HEK293 (cell line): Measurements from ENCODE around the gene FBXL15.
A peak's percentile ranks its signal among the peaks of the same experiment; 100 is the strongest.

Experiments
- GLIS1 ChIP-seq: fragments of 450-650 bp; formaldehyde crosslinking; IDR thresholded peaks from 2 replicates; pipeline ENCODE4 v1.5.1; 2016; ENCODE audit warnings: missing biosample characterization, missing genetic modification characterization
- PRDM4 ChIP-seq: fragments of 450-650 bp; formaldehyde crosslinking; IDR thresholded peaks from 2 replicates; pipeline ENCODE4 v1.5.1; 2017; ENCODE audit warnings: missing biosample characterization, missing genetic modification characterization
- SCRT2 ChIP-seq: fragments of 450-650 bp; formaldehyde crosslinking; IDR thresholded peaks from 2 replicates; pipeline ENCODE4 v1.5.1; 2016; ENCODE audit warnings: missing biosample characterization, missing genetic modification characterization
- ZBTB17 ChIP-seq: fragments of 450-650 bp; formaldehyde crosslinking; IDR thresholded peaks from 2 replicates; pipeline ENCODE4 v1.5.1; 2016; ENCODE audit warnings: missing biosample characterization, missing genetic modification characterization
- ZBTB21 ChIP-seq: fragments of 450-650 bp; formaldehyde crosslinking; IDR thresholded peaks from 2 replicates; pipeline ENCODE4 v1.5.1; 2017; ENCODE audit warnings: missing biosample characterization, missing genetic modification characterization
- ZBTB48 ChIP-seq: fragments of 450-650 bp; formaldehyde crosslinking; IDR thresholded peaks from 2 replicates; pipeline ENCODE4 v1.5.1; 2016; ENCODE audit warnings: missing biosample characterization, missing genetic modification characterization
- ZFP41 ChIP-seq: fragments of 450-650 bp; formaldehyde crosslinking; IDR thresholded peaks from 2 replicates; pipeline ENCODE4 v1.5.1; 2016; ENCODE audit warnings: missing biosample characterization, missing genetic modification characterization, borderline replicate concordance
- ZNF211 ChIP-seq: fragments of 450-650 bp; formaldehyde crosslinking; IDR thresholded peaks from 2 replicates; pipeline ENCODE4 v1.5.1; 2016; ENCODE audit warnings: low read depth, missing biosample characterization, missing genetic modification characterization
- ZNF274 ChIP-seq, 2 experiments: fragments of 200-500 bp in 1 of 2; fragments of 450-650 bp in 1 of 2; sonication (Bioruptor generic) in 1 of 2; formaldehyde crosslinking in 1 of 2; IDR thresholded peaks; 2 replicates each; pipeline versions ENCODE4 v1.5.1 to v1.6.1; 2014 to 2016; ENCODE audit warnings: borderline replicate concordance in 1 of 2, inconsistent platforms in 1 of 2, low read length in 1 of 2, missing biosample characterization in 1 of 2, missing genetic modification characterization in 1 of 2
- ZNF341 ChIP-seq: fragments of 450-650 bp; formaldehyde crosslinking; IDR thresholded peaks from 2 replicates; pipeline ENCODE4; 2016; ENCODE audit warnings: low read depth, missing biosample characterization, missing genetic modification characterization
- ZNF37A ChIP-seq: fragments of 450-650 bp; IDR thresholded peaks from 2 replicates; pipeline ENCODE4 v1.5.1; 2018; ENCODE audit warnings: missing biosample characterization, missing genetic modification characterization
- ZNF426 ChIP-seq: fragments of 450-650 bp; formaldehyde crosslinking; IDR thresholded peaks from 2 replicates; pipeline ENCODE4 v1.5.1; 2017; ENCODE audit warnings: missing biosample characterization, missing genetic modification characterization, mild to moderate bottlenecking, inconsistent platforms, moderate library complexity
- ZNF501 ChIP-seq: fragments of 450-650 bp; formaldehyde crosslinking; IDR thresholded peaks from 2 replicates; pipeline ENCODE4 v1.5.1; 2016; ENCODE audit warnings: missing biosample characterization, missing genetic modification characterization
- ZNF555 ChIP-seq: fragments of 450-650 bp; formaldehyde crosslinking; conservative IDR thresholded peaks from 2 replicates; pipeline ENCODE4 v1.5.1; 2017; ENCODE audit warnings: missing biosample characterization, mild to moderate bottlenecking, missing genetic modification characterization, inconsistent platforms
- ZNF561 ChIP-seq: fragments of 450-650 bp; IDR thresholded peaks from 2 replicates; pipeline ENCODE4 v1.5.1; 2018; ENCODE audit warnings: missing biosample characterization, missing genetic modification characterization, borderline replicate concordance
- ZNF596 ChIP-seq: fragments of 450-650 bp; IDR thresholded peaks from 2 replicates; pipeline ENCODE4 v1.5.0; 2018; ENCODE audit warnings: missing biosample characterization, mild to moderate bottlenecking, missing genetic modification characterization, moderate library complexity
- ZNF600 ChIP-seq: fragments of 450-650 bp; formaldehyde crosslinking; IDR thresholded peaks from 2 replicates; pipeline ENCODE4 v1.5.1; 2016; ENCODE audit warnings: missing biosample characterization, missing genetic modification characterization
- ZNF624 ChIP-seq: fragments of 450-650 bp; formaldehyde crosslinking; IDR thresholded peaks from 2 replicates; pipeline ENCODE4 v1.5.1; 2017; ENCODE audit warnings: missing biosample characterization, missing genetic modification characterization
- ZNF629 ChIP-seq: fragments of 450-650 bp; formaldehyde crosslinking; IDR thresholded peaks from 2 replicates; pipeline ENCODE4 v1.5.1; 2017; ENCODE audit warnings: missing biosample characterization, missing genetic modification characterization
- ZNF670 ChIP-seq: fragments of 450-650 bp; formaldehyde crosslinking; IDR thresholded peaks from 2 replicates; pipeline ENCODE4 v1.5.1; 2016; ENCODE audit warnings: missing biosample characterization, missing genetic modification characterization, low read depth
- ZNF677 ChIP-seq: fragments of 450-650 bp; IDR thresholded peaks from 2 replicates; pipeline ENCODE4 v1.5.0; 2018; ENCODE audit warnings: missing biosample characterization, mild to moderate bottlenecking, missing genetic modification characterization, moderate library complexity
- ZNF76 ChIP-seq: fragments of 450-650 bp; formaldehyde crosslinking; IDR thresholded peaks from 2 replicates; pipeline ENCODE4; 2016; ENCODE audit warnings: low read depth, missing biosample characterization, missing genetic modification characterization, borderline replicate concordance
- ZNF791 ChIP-seq: fragments of 450-650 bp; formaldehyde crosslinking; IDR thresholded peaks from 2 replicates; pipeline ENCODE4 v1.5.1; 2016; ENCODE audit warnings: missing biosample characterization, missing genetic modification characterization
- ZNF843 ChIP-seq: fragments of 450-650 bp; formaldehyde crosslinking; IDR thresholded peaks from 2 replicates; pipeline ENCODE4 v1.5.1; 2016; ENCODE audit warnings: missing biosample characterization, missing genetic modification characterization
- TF ChIP-seq, protein P1 (sequence below): IDR thresholded peaks from 2 replicates; pipeline ENCODE4 v1.6.1; 2011; ENCODE audit warnings: mild to moderate bottlenecking, low read depth, low read length, borderline replicate concordance
- TF ChIP-seq, protein P2 (sequence below): fragments of 450-650 bp; formaldehyde crosslinking; IDR thresholded peaks from 2 replicates; pipeline ENCODE4 v1.5.1; 2016; ENCODE audit warnings: missing biosample characterization, missing genetic modification characterization, borderline replicate concordance
- TF ChIP-seq, protein P3 (sequence below): fragments of 450-650 bp; formaldehyde crosslinking; IDR thresholded peaks from 2 replicates; pipeline ENCODE4 v1.5.1; 2017; ENCODE audit warnings: missing biosample characterization, missing genetic modification characterization
- TF ChIP-seq, protein P4 (sequence below): fragments of 450-650 bp; formaldehyde crosslinking; IDR thresholded peaks from 2 replicates; pipeline ENCODE4 v1.5.1; 2017; ENCODE audit warnings: missing biosample characterization, missing genetic modification characterization
- TF ChIP-seq, protein P5 (sequence below): fragments of 450-650 bp; formaldehyde crosslinking; IDR thresholded peaks from 2 replicates; pipeline ENCODE4 v1.5.0; 2017; ENCODE audit warnings: missing biosample characterization, missing genetic modification characterization, borderline replicate concordance

Gene FBXL15

DNA sequence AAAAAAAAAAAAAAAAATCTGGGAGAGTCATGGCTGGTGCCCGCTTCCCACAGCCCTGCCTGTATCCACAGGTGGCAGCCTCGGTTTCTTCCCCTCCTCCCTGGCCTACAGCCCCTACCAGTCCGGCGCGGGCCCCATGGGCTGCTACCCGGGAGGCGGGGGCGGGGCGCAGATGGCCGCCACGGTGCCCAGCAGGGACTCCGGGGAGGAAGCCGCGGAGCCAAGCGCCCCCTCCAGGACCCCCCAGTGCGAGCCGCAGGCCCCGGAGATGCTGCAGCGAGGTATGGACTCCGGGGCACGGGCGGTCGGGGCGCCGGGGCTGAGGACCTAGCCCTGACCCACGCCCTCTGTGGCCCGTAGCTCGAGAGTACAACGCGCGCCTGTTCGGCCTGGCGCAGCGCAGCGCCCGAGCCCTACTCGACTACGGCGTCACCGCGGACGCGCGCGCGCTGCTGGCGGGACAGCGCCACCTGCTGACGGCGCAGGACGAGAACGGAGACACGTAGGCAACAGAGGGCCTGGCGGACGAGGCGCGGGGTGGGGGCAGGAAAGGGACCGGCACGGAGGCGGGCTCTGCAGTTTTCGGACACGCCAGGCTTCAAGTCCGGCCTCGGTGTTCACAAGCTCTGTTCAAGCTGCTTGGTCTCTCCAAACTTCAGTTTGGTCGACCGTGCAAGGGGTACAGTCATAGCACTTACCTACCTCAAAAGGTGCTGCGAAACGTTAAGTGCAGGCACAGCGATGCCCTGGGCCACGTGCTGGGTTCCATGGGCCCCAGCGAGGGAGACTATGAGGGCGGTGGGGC, 21.2 kb upstream of the FBXL15 start (continued):
- TF ChIP-seq PRDM4 (peak; percentile 49; the same call in 1 of the 2 replicates), ZBTB21 (peak; percentile 59; the same call in 1 of the 2 replicates), ZBTB17 (tag by site-specific recombination) (peak; percentile 96), ZNF600 (tag by site-specific recombination) (peak; percentile 93), ZNF501 (peak; percentile 99), ZNF211 (no peak), ZNF274 (IDR thresholded peaks at IDR 0.05; ENCODE audit: low read length) (no peak), ZNF274 (tag by site-specific recombination; IDR thresholded peaks at IDR 0.05; ENCODE audit: borderline replicate concordance) (no peak), ZNF37A (tag by site-specific recombination) (no peak), ZNF670 (tag by site-specific recombination) (no peak), GLIS1 (tag by site-specific recombination) (peak; percentile 99), ZNF341 (tag by site-specific recombination) (0 out of 2 replicates have a peak, but pooled peaks have one; percentile 19), SCRT2 (tag by site-specific recombination) (peak; percentile 98), ZNF555 (tag by site-specific recombination) (no peak), ZNF76 (tag by site-specific recombination) (peak; percentile 75), ZNF791 (tag by site-specific recombination) (no peak), ZNF629 (peak; percentile 94), ZNF426 (no peak), ZNF596 (tag by site-specific recombination) (no peak), ZNF561 (tag by site-specific recombination) (peak; percentile 98; the same call in 1 of the 2 replicates), ZBTB48 (peak; percentile 91), ZNF624 (tag by site-specific recombination) (no peak), ZNF843 (tag by site-specific recombination) (peak; percentile 74), ZFP41 (tag by site-specific recombination) (no peak), ZNF677 (tag by site-specific recombination) (no peak)
- TF ChIP-seq, protein P1, sequence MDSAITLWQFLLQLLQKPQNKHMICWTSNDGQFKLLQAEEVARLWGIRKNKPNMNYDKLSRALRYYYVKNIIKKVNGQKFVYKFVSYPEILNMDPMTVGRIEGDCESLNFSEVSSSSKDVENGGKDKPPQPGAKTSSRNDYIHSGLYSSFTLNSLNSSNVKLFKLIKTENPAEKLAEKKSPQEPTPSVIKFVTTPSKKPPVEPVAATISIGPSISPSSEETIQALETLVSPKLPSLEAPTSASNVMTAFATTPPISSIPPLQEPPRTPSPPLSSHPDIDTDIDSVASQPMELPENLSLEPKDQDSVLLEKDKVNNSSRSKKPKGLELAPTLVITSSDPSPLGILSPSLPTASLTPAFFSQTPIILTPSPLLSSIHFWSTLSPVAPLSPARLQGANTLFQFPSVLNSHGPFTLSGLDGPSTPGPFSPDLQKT, result no peak
- TF ChIP-seq, protein P2, sequence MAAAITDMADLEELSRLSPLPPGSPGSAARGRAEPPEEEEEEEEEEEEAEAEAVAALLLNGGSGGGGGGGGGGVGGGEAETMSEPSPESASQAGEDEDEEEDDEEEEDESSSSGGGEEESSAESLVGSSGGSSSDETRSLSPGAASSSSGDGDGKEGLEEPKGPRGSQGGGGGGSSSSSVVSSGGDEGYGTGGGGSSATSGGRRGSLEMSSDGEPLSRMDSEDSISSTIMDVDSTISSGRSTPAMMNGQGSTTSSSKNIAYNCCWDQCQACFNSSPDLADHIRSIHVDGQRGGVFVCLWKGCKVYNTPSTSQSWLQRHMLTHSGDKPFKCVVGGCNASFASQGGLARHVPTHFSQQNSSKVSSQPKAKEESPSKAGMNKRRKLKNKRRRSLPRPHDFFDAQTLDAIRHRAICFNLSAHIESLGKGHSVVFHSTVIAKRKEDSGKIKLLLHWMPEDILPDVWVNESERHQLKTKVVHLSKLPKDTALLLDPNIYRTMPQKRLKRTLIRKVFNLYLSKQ (tag by site-specific recombination), result no peak
- TF ChIP-seq, protein P3, sequence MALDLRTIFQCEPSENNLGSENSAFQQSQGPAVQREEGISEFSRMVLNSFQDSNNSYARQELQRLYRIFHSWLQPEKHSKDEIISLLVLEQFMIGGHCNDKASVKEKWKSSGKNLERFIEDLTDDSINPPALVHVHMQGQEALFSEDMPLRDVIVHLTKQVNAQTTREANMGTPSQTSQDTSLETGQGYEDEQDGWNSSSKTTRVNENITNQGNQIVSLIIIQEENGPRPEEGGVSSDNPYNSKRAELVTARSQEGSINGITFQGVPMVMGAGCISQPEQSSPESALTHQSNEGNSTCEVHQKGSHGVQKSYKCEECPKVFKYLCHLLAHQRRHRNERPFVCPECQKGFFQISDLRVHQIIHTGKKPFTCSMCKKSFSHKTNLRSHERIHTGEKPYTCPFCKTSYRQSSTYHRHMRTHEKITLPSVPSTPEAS (tag by site-specific recombination), result peak; percentile 14; the same call in 1 of the 2 replicates
- TF ChIP-seq, protein P4, sequence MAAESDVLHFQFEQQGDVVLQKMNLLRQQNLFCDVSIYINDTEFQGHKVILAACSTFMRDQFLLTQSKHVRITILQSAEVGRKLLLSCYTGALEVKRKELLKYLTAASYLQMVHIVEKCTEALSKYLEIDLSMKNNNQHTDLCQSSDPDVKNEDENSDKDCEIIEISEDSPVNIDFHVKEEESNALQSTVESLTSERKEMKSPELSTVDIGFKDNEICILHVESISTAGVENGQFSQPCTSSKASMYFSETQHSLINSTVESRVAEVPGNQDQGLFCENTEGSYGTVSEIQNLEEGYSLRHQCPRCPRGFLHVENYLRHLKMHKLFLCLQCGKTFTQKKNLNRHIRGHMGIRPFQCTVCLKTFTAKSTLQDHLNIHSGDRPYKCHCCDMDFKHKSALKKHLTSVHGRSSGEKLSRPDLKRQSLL (tag by site-specific recombination), result peak; percentile 71; the same call in 1 of the 2 replicates
- TF ChIP-seq, protein P5, sequence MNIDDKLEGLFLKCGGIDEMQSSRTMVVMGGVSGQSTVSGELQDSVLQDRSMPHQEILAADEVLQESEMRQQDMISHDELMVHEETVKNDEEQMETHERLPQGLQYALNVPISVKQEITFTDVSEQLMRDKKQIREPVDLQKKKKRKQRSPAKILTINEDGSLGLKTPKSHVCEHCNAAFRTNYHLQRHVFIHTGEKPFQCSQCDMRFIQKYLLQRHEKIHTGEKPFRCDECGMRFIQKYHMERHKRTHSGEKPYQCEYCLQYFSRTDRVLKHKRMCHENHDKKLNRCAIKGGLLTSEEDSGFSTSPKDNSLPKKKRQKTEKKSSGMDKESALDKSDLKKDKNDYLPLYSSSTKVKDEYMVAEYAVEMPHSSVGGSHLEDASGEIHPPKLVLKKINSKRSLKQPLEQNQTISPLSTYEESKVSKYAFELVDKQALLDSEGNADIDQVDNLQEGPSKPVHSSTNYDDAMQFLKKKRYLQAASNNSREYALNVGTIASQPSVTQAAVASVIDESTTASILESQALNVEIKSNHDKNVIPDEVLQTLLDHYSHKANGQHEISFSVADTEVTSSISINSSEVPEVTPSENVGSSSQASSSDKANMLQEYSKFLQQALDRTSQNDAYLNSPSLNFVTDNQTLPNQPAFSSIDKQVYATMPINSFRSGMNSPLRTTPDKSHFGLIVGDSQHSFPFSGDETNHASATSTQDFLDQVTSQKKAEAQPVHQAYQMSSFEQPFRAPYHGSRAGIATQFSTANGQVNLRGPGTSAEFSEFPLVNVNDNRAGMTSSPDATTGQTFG (tag by site-specific recombination), result no peak
